Body of pancreas (tissue), 4 donors: ENCODE results near the gene ZBTB5.

ENCODE experiments used
- POLR2A ChIP-seq, 3 donors: fragments of 450-650 bp; IDR thresholded peaks; one replicate each; pipeline ENCODE4 v1.6.1; 2016; ENCODE audit warnings: antibody characterized with exemption in 3 of 3, mild to moderate bottlenecking in 2 of 3
- TF ChIP-seq, protein P1 (sequence below), 7 experiments: fragments of 450-650 bp in 4 of 7; fragments of 200-600 bp in 3 of 7; sonication (generic) in 3 of 7; IDR thresholded peaks; one replicate each; pipeline ENCODE4 v1.5.1; 2016 to 2019; ENCODE audit warnings: antibody characterized with exemption in 7 of 7

DNA sequence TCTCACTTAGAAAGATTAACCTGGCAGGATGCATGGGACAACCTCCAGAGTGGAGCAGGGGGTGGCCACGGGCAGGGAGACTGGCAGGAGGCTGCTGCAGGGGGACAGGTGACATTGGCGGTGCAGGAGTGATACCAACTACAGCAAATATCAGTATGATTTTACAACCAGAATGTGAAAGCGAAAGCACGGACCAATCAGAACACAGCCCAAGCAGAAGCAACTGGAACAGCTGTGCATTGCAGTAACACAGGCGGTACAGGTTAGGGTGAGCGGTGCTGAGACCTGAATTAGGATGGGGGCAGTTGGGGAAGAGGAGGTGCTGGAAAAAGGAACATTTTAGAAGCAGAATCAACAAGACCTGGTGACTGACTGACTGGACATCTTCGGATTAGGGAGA lies 49.7 kb upstream of the ZBTB5 start:
- TF ChIP-seq, protein P1, sequence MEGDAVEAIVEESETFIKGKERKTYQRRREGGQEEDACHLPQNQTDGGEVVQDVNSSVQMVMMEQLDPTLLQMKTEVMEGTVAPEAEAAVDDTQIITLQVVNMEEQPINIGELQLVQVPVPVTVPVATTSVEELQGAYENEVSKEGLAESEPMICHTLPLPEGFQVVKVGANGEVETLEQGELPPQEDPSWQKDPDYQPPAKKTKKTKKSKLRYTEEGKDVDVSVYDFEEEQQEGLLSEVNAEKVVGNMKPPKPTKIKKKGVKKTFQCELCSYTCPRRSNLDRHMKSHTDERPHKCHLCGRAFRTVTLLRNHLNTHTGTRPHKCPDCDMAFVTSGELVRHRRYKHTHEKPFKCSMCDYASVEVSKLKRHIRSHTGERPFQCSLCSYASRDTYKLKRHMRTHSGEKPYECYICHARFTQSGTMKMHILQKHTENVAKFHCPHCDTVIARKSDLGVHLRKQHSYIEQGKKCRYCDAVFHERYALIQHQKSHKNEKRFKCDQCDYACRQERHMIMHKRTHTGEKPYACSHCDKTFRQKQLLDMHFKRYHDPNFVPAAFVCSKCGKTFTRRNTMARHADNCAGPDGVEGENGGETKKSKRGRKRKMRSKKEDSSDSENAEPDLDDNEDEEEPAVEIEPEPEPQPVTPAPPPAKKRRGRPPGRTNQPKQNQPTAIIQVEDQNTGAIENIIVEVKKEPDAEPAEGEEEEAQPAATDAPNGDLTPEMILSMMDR (IDR thresholded peaks at IDR 0.05), result no peak
- no peak for TF ChIP-seq POLR2A (IDR thresholded peaks at IDR 0.05)
